ENCODE measurements around the gene ART4. TPM values are rescaled to one million over a fixed set of nuclear protein-coding genes. Genes with fewer than 3 reads are reported as not detected.

Gene ART4
- total RNA-seq, 2 donors from 2014 or later, result not detected

- no peak overlapping the region for H3K4me3 Mint-ChIP-seq
- no peak overlapping the region for H3K27ac Mint-ChIP-seq
- H3K9me3 Mint-ChIP-seq, result no peaks in the 10 kb centered on the region
Measured at GRCh38 chr12:14842315-14842714, 1.0 kb downstream of the ART4 start.

DNA sequence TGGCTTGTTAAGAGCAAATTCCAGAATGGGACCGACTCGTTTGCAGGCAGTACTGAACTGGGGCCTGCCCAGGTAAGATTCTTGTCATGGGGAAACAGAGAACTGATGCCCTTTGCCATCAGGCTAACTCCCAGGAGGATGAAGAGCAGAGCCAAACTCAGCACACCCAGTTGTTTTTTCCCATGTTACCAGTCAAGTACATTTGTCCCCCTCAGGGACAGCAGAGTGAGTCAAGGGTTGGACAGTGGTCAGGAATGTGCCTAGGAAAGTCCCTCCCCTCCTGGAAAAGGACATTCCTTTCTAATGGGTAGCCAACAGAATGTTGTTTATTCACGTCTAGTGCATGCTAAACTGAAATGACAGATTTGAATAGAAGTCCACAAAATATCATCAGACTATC is 1.6 kb downstream of the ART4 start:
- H3K4me1 Mint-ChIP-seq, result peaks cover 5% of the 10 kb centered on the region
- no peaks in the 10 kb centered on the region for H3K36me3 Mint-ChIP-seq (ENCODE audit: low read depth)
- H3K4me3 Mint-ChIP-seq, result no peak overlapping the region
- no peak overlapping the region for H3K27ac Mint-ChIP-seq
- H3K9me3 Mint-ChIP-seq, result no peaks in the 10 kb centered on the region
- H3K27me3 Mint-ChIP-seq, result peaks cover 13% of the 10 kb centered on the region
- no peak for ATAC-seq (replicated peaks)

More at GRCh38 chr12:14842315-14842714, 1.0 kb downstream of the ART4 start:
- no peaks in the 10 kb centered on the region for H3K36me3 Mint-ChIP-seq (ENCODE audit: low read depth)
- peaks cover 5% of the 10 kb centered on the region for H3K4me1 Mint-ChIP-seq
- H3K27me3 Mint-ChIP-seq, result peaks cover 13% of the 10 kb centered on the region
- no peak for ATAC-seq (replicated peaks)

DNA sequence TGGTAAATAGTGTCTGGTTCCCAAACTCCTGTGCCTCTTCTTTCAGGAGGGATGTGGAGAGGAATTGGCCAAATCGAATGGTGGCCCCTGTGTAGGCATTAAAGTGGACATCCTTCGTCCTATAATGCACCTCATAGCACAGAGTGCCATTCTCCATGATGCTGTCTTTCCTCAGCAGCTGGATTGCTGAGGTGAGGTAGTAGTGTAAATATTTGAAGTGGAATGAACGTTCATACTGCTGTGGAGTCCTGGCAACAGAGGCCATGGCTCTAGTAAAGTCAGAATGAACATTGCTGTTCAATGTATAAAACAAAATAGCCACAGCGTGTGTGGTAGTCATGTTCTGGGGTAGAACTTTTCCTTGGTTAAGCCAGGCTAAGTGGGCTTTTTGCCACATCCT is 2.7 kb downstream of the ART4 start:
- Mint-ChIP-seq H3K27me3 (peaks cover 13% of the 10 kb centered on the region), H3K9me3 (no peaks in the 10 kb centered on the region), H3K36me3 (ENCODE audit: low read depth) (no peaks in the 10 kb centered on the region), H3K27ac (no peak overlapping the region), H3K4me1 (peaks cover 5% of the 10 kb centered on the region), H3K4me3 (no peak overlapping the region)
- no peak for ATAC-seq (replicated peaks)

DNA sequence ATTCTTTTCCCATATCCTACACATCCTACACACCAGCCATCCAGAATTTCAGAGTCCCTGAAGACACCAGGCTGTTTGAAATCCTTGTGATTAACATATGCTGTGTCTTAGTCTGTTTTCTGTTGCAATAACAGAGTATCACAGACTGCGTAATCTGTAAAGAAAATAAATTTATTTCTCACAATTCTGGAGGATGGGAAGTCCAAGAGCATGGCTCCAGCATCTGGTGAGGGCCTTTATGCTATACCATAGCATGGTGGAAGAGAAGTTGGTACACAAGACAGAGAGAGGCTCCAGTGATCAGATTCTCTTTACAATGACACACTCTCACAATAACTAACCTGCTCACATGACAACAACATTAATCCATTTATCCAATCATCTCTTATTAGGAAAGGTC is 4.1 kb downstream of the ART4 start:
- H3K27me3 Mint-ChIP-seq, result peaks cover 19% of the 10 kb centered on the region
- H3K9me3 Mint-ChIP-seq, result no peaks in the 10 kb centered on the region
- H3K36me3 Mint-ChIP-seq (ENCODE audit: low read depth), result no peaks in the 10 kb centered on the region
- H3K4me1 Mint-ChIP-seq, result no peaks in the 10 kb centered on the region
- no peak overlapping the region for H3K4me3 Mint-ChIP-seq
- H3K27ac Mint-ChIP-seq, result no peak overlapping the region
- ATAC-seq (replicated peaks), result no peak

DNA sequence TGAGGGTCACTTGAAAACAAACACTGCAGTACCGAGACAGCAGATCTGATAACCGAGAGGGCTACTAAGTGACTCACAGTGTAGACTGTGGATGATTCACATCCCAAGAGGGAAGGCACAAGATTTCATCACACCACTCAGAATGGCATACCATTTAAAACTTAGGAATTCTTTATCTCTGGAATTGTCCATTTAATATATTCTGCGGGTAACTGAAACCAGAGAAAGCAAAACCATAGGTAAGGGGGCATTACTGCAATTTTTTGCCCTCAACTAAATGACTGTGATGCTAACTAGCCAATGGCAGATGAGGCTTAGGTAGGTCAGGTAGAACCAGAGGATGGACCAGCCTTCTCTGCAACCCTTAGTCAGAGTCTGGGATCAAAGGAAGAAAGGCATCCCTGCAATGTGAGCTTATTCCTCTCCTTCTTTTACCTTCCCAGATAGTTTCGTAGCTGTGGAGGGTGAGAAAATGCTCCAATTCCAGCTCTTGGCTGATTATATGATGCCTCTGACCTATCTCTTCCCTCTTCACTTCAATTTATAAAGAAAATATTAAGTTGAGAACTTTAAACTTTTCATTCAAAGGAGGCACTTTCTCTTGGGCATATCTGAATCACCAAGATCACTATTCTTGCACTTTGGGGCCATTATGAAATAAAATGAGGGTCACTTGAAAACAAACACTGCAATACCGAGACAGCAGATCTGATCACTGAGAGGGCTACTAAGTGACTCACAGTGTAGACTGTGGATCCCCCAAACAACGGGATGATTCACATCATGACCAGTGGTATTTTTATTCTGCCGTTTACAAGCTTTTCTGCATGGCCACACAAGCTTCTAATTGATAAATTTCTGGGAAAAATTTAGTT is 6.8 kb downstream of the ART4 start:
- Mint-ChIP-seq H3K4me3 (no peak overlapping the region), H3K36me3 (ENCODE audit: low read depth) (no peaks in the 10 kb centered on the region), H3K27me3 (peaks cover 25% of the 10 kb centered on the region), H3K9me3 (no peaks in the 10 kb centered on the region), H3K4me1 (no peaks in the 10 kb centered on the region), H3K27ac (no peak overlapping the region)
- peak; percentile 64 for ATAC-seq (replicated peaks)

DNA sequence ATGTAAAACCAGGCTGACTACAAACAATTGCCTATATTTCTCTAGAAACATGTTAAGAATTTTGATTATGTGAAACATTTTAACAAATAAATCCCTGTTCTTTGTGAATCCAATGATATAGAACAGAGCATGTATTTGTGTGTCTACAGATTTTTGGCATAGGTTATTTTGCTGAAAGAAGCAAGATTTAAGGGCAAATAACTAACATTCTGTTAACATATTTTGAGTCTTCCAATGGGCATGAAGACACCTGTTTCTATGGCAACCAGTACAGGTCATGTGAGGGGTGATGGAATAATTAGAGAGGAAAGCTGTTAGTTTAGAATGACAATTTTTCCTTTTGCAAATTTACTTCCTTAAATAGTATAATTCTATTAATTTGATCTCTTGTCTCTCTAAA is 8.8 kb downstream of the ART4 start:
- no peak overlapping the region for H3K4me3 Mint-ChIP-seq
- ATAC-seq (replicated peaks), result no peak
- no peaks in the 10 kb centered on the region for H3K4me1 Mint-ChIP-seq
- H3K36me3 Mint-ChIP-seq (ENCODE audit: low read depth), result no peaks in the 10 kb centered on the region
- H3K9me3 Mint-ChIP-seq, result no peaks in the 10 kb centered on the region
- no peak overlapping the region for H3K27ac Mint-ChIP-seq
- peaks cover 18% of the 10 kb centered on the region for H3K27me3 Mint-ChIP-seq

DNA sequence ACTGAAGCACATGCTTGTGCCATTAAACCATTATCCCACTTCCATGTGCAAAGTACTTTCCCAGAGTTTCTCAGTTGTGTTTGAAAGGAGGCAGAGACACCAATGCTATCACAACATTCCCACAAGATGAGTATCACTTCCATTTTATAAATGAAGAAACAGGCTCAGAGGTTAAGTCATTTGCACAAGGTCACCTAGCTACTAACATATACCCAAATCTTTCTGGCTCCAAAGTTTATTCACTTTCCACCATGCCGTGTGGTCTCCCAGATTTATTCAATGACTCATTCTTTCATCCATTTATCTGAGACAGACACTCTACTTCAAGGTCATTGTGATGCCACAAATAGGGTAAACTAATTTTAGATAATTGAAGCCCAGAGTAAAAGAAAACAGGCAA is 9.4 kb downstream of the ART4 start:
- H3K36me3 Mint-ChIP-seq (ENCODE audit: low read depth), result no peaks in the 10 kb centered on the region
- no peaks in the 10 kb centered on the region for H3K9me3 Mint-ChIP-seq
- no peak for ATAC-seq (replicated peaks)
- H3K27ac Mint-ChIP-seq, result no peak overlapping the region
- no peaks in the 10 kb centered on the region for H3K4me1 Mint-ChIP-seq
- peaks cover 13% of the 10 kb centered on the region for H3K27me3 Mint-ChIP-seq
- H3K4me3 Mint-ChIP-seq, result no peak overlapping the region

DNA sequence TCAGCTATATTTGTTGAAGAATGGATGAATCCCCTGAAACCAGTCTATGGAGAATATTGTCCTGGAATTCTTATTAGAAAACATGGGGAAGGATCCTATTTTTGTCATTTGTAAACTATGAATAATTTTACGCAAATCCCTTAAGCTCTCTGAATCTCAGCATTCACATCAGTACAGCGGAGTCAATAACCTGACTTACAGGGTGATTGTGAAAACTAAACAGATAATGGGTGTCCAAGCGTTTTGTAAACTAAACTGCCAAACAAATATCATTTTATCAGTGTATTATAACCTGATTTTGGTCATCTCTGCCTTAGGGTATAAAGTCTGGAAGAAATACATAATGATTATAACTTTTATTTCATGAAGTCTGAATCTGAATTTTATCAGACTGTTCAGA is 10.0 kb downstream of the ART4 start:
- H3K27me3 Mint-ChIP-seq, result peaks cover 12% of the 10 kb centered on the region
- no peaks in the 10 kb centered on the region for H3K9me3 Mint-ChIP-seq
- no peaks in the 10 kb centered on the region for H3K4me1 Mint-ChIP-seq
- no peak overlapping the region for H3K4me3 Mint-ChIP-seq
- ATAC-seq (replicated peaks), result no peak
- H3K27ac Mint-ChIP-seq, result no peak overlapping the region
- no peaks in the 10 kb centered on the region for H3K36me3 Mint-ChIP-seq (ENCODE audit: low read depth)

- H3K4me3 Mint-ChIP-seq, result no peak overlapping the region
- ATAC-seq (replicated peaks), result peak; percentile 71
Measured at GRCh38 chr12:14828892-14829291, 14.4 kb downstream of the ART4 start.

DNA sequence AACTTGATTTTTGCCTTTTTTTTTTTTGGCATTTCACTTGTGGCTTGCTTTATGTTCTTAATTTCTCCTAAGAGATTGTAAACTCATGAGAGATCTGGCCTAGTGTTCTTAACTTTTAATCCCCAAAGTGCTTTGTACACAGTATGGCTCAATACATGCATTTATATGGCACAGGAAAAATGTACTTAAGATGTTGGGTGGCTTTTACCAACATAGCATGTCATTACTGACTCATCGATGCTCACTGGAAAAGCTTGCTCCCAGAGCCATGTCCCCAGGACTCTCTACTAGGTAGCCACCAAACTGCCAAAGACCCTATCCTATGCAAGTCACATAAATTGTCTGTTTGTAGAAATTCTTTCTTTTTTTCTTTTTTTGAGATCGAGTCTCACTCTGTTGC is 16.3 kb downstream of the ART4 start:
- Mint-ChIP-seq H3K36me3 (ENCODE audit: low read depth) (no peaks in the 10 kb centered on the region), H3K27ac (no peak overlapping the region), H3K9me3 (no peaks in the 10 kb centered on the region), H3K4me3 (no peak overlapping the region), H3K27me3 (no peaks in the 10 kb centered on the region), H3K4me1 (no peaks in the 10 kb centered on the region)
- no peak for ATAC-seq (replicated peaks)

More at GRCh38 chr12:14828892-14829291, 14.4 kb downstream of the ART4 start:
- Mint-ChIP-seq H3K4me1 (no peaks in the 10 kb centered on the region), H3K36me3 (ENCODE audit: low read depth) (no peaks in the 10 kb centered on the region), H3K27me3 (peaks cover 4% of the 10 kb centered on the region), H3K9me3 (no peaks in the 10 kb centered on the region), H3K27ac (no peak overlapping the region)

DNA sequence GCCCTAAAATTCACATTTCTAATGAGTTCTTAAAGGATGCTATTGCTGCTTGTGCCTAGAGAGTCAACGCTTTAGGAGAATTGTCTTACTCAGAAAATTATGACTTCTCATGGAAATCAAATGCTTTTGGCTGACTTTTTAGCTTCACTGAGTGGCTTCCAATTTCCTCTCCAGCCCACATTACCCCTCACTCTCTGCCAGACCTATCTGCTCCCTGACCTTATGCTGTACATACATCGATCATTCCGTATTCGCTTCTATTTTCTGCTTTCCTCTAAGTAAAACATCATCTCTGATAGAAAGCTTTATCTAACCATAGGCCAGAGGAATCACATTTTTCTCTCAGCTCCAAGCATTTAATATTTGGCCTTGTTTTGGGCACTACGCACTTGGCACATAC is 16.8 kb downstream of the ART4 start:
- Mint-ChIP-seq H3K27ac (no peak overlapping the region), H3K36me3 (ENCODE audit: low read depth) (no peaks in the 10 kb centered on the region), H3K4me1 (no peaks in the 10 kb centered on the region), H3K27me3 (no peaks in the 10 kb centered on the region), H3K9me3 (no peaks in the 10 kb centered on the region), H3K4me3 (no peak overlapping the region)
- ATAC-seq (replicated peaks), result no peak

DNA sequence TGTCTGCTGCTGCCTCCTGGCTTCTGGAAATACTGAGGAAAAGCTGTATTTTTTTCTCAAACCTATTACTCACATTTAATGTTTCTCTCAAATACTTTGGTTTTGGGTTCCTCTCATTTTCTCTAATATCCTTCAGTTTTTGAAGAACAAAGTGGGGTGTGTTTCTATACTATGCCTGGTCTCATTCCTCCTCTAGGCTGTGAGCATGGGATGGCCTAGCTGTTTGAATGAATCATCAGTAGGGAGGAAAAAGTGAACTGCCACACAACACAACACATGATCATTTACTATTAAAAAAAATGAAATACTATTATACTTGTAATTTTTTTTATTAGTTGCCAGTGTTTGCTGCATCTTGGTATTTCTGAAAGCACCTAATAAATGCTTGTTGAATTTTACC is 18.1 kb downstream of the ART4 start:
- Mint-ChIP-seq H3K27ac (no peak overlapping the region), H3K9me3 (no peaks in the 10 kb centered on the region), H3K36me3 (ENCODE audit: low read depth) (no peaks in the 10 kb centered on the region), H3K27me3 (no peaks in the 10 kb centered on the region), H3K4me3 (no peak overlapping the region), H3K4me1 (no peaks in the 10 kb centered on the region)
- ATAC-seq (replicated peaks), result no peak

DNA sequence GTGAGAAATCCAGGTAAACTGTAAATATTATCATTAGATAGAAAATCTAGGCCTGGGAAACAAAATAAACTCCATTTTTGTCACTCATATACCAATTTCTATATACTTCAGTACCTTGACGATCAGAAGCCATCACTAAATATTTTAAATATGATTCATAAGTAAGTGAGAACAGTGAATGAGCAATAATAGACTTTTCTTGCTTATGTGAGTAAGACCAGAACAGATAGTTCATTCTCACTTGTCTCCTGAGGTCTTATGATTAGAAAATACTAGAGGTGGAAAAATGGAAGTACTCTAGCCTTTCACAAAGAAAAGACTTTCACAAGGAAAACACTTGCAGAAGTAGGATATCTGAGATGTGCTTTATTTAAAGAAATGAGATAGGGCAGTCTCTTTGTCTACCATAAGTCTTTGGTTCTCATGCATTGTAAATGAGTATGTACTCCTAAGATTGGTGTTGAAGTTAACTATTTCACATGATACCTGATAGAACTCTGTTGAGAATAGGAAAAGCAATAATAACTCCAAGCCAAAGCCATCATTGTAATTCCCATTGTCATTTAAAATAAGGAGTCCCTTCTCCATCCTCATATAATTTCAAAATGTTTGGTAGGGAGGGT is 19.2 kb downstream of the ART4 start:
- Mint-ChIP-seq H3K27ac (no peak overlapping the region), H3K9me3 (no peaks in the 10 kb centered on the region), H3K27me3 (no peaks in the 10 kb centered on the region), H3K36me3 (ENCODE audit: low read depth) (no peaks in the 10 kb centered on the region), H3K4me3 (no peak overlapping the region), H3K4me1 (no peaks in the 10 kb centered on the region)
- ATAC-seq (replicated peaks), result peak; percentile 88

DNA sequence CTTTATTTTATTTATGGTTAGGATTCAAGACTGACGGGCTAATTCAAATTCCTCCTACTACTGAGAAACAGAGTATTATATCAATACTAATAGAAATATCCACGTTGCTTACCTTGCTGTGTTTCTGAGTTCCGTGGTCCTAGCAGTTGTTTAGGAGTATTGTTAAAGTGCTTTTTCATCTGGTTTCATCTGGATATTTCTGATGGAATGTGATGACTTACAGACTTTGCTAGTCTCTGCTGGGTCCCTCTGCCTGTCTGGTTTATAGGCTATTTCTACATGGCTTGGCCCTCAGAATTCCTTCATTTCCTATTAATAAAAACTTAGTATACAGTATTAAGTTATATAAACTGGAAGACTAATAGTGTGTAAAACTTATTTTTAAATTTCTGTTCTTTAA is 29.3 kb downstream of the ART4 start, which contains the start of gene SMCO3:
Gene SMCO3 (minus strand): TSS at position 169 of the 400 bp plus-strand sequence. CDS start 7,502 bp downstream, outside the sequence.
- H3K36me3 Mint-ChIP-seq (ENCODE audit: low read depth), result no peaks in the 10 kb centered on the region
- H3K4me1 Mint-ChIP-seq, result peaks cover 19% of the 10 kb centered on the region
- no peak for ATAC-seq (replicated peaks)
- no peaks in the 10 kb centered on the region for H3K9me3 Mint-ChIP-seq
- H3K4me3 Mint-ChIP-seq, result no peak within 1 kb of the TSS
- H3K27ac Mint-ChIP-seq, result no peak within 1 kb of the TSS
- peaks cover 4% of the 10 kb centered on the region for H3K27me3 Mint-ChIP-seq

DNA sequence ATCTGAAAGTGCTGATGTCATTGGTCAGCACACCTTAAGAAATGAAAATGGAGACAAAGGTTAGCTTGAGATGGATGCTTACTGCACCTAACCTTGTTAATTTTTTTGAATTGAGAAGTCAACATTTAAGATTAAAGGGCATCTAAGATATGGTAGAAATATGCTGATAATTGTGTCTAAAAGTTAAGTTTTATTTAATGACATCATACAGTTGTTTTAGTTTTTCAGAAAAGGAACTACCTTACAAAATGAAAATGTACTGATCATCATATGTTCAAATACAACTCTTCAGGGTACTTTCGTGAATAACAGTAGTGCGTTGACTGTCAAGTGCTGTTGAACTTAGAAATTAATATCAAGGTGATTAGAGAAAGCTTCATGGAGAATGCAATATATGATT is 31.8 kb downstream of the ART4 start:
- Mint-ChIP-seq H3K9me3 (no peaks in the 10 kb centered on the region), H3K4me3 (no peak overlapping the region), H3K4me1 (peaks cover 10% of the 10 kb centered on the region), H3K36me3 (ENCODE audit: low read depth) (no peaks in the 10 kb centered on the region), H3K27ac (no peak overlapping the region), H3K27me3 (no peaks in the 10 kb centered on the region)
- no peak for ATAC-seq (replicated peaks)

Data from activated T-helper 17 cell treated with anti-CD3 and anti-CD28 coated beads, Interleukin-2, amount 50 U/mL, for 72 hours (primary cell).